Raji (cell line): ENCODE measurements around the gene B4GALNT4.

Experiments used
- POLR2A ChIP-seq: IDR thresholded peaks from 2 replicates; pipeline ENCODE4 v1.6.1; 2011; ENCODE audit warnings: low read depth, low read length, control low read depth; ENCODE audit not compliant: insufficient read depth

The B4GALNT4 gene

GRCh38 chr11:382081-382629 lies 12.9 kb downstream of the B4GALNT4 start:
- no peak for TF ChIP-seq POLR2A

DNA sequence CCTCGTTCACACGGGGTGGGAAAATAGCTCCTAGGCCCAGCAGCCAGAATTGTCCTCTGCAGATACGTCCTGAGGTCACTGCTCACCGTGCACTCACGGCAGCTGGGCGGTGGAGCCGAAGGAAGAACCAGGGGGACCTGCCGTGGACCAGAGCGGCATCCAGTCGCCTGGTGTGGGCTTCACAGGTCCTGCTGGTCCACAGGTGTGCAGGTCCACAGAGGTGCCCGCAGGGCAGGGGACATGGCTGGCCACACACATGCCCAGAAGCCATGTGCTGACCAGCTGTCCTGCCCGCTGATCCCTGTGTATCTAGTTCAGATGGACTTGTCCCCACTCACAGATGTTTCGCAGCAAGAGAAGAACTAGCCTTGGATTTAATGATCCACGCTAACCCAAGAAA lies 14.1 kb downstream of the B4GALNT4 start:
- TF ChIP-seq POLR2A, result no peak

- no peak for TF ChIP-seq POLR2A
Measured at GRCh38 chr11:384511-384910, 15.2 kb downstream of the B4GALNT4 start.

DNA sequence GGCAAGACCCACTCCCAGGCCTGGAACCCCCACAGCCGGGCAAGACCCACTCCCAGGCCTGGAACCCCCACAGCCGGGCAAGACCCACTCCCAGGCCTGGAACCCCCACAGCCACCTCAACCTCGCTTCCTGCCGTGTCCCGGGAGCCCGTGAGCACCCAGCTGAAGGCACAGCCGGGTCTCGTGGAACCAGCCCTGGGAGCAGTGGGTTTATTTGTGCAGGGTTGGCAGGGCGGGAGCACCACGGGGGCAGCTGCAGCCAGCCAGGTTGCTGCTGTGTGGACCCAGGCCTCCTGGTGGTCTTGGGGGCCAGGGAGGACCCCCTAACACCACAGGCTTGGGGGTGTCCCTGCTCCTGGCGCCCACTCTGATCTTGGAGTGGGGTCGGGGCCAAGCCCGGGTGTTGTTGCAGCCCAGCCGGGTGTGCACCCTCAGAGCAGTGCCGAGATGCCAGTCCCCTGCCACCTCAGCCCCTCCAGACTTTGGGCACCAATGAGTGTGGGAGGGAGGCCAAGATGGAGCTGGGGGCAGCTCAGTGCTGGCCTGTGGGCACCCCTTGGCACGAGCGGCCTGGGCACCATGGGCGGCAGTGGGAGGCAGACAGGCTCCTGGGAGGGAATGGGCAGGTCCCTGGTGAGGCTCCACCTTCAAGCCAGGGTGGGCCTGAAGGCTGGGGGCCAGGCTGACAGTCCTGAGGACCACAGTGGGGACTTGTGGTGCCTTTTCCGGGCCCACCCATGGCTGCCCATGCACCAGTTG lies 16.5 kb downstream of the B4GALNT4 start:
- no peak for TF ChIP-seq POLR2A

DNA sequence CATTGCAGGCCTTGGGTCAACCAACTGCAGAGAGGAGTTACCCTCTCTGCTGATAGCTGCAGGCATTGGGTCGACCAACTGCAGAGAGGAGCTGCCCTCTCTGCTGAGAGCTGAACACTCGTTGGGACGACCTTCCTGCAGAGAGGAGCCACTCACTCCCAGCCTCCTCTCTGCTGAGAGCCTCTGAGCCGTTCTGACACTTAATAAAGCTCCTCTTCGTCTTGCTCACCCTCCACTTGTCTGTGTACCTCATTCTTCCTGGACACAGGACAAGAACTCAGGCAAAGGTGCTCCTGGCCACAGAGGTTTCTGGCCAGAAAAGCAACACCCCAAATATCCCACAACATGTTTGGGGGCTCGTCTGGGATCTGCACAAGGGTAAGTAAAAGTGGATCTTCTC lies 17.2 kb downstream of the B4GALNT4 start:
- TF ChIP-seq POLR2A, result no peak

- TF ChIP-seq POLR2A, result no peak
Measured at GRCh38 chr11:387193-387793, 18.0 kb downstream of the B4GALNT4 start.

GRCh38 chr11:390175-390574 lies 20.9 kb downstream of the B4GALNT4 start:
- TF ChIP-seq POLR2A, result no peak

DNA sequence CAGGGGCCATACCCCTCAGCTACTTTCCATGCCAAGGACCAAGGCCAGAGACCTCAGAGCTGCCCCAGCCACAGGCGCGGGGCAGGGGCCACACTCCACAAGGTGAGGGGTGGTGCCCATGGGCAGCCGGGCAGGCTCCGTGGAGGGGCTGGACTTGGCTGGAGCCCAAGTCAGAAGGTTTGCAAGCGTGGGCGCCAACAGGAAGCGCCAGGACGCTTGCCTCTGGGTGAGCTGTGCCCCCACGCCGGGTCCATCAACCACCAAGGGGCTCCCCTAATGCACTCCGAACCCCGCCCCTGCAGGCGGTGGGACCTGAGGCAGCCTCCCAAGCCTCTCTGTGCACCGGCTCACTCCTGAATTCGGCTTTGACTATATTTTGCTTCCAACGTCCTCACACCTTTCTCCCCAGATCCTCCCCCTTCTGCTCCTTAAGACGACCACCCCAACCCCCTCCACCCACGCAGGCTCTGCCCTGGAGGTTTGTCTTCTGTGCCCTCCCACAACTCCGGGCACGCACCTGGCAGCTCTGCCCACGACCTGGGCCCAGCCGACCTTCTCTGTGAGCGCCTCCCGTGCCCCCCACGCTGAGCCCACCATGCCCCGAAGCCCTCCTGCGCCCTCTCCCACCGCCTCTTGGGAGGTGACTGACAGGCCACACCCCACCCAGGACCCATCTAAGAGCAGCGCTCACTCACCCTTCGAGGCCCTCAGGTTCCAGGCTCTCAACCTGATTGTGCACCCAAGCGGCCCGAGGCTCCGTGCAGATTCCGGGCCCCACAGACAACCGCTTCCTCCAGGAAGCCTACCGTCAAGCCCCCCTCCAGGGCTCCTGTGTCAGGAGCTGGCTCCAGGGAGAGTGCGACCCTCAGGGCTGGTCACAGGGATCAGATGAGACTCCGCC lies 22.1 kb downstream of the B4GALNT4 start:
- TF ChIP-seq POLR2A, result no peak

DNA sequence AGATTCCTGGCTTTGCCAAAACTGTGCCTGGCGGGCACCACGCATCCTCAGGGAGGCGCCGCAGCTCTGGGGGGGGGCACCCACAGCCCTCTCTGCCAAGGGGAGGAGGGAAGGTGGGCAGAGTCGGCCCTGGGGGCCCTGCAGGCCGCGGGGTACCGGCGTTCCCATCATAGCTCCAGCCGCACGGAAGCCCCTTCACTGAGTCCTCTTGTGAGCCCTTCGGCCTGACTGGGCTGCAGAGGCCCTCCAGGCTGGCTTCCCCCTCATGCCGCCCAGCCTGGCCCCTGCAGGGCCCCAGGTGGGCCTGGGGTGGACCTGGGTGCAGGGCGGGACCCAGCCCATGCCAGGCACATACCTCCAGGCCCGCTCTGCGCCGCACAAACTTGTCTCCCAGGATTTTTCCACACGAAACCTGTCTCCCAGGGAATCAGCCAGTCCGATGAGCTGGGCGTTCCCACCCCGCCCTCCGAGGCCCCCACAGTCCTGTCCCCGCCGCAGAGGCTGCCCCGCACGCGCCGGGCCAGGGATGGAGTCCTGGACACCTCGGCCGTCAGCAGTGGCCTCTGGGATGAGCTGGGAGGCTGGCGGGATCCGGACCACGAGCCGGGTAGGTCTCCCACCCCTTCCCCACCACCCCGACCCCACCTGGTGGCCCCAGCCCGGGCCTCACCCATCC lies 22.9 kb downstream of the B4GALNT4 start:
- TF ChIP-seq POLR2A, result no peak

DNA sequence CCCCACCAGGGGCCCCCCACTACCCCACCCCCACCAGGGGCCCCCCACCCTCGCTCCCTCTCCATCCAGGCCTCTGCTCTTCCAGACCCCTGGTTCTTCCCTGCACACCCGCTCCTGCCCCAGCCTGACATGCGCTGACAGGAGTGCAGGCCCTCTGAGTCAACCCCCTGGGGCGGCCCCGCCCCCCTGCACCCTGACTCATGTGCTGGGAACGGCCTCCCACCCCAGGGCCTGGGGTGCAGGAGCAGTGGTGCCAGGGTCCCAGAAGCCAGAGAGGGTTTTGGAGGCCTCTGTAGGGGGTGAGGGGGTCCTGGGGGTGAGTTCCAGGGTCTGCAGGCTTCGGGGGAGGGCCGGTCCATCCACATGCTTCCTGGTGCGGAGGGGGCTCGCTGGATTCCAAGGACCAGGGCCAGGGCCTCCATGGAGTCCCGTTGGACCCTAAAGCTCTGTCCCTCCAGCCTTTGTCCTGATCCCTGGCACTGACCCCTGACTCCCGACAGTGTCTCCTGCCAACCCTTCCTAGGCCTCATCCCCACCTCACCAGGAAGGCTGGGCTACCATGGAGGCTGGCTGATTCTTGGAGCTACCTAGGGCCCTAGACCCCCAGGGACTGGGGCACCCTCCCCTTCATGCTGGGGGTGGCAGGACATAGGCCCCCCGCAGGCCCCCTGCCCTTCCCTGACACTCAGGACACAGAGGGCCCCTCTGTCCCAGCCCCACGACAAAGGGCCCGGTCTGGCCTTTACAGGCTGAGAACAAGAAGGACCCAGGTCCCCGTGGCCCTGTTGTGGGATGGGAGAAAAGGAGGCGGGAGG lies 24.1 kb downstream of the B4GALNT4 start:
- no peak for TF ChIP-seq POLR2A

- TF ChIP-seq POLR2A, result no peak
Measured at GRCh38 chr11:394034-394857, 24.9 kb downstream of the B4GALNT4 start, which contains the start of gene PKP3. Gene PKP3, plus strand, starts transcription at chr11:394209. Its CDS starts 84 bp downstream, at chr11:394293.

DNA sequence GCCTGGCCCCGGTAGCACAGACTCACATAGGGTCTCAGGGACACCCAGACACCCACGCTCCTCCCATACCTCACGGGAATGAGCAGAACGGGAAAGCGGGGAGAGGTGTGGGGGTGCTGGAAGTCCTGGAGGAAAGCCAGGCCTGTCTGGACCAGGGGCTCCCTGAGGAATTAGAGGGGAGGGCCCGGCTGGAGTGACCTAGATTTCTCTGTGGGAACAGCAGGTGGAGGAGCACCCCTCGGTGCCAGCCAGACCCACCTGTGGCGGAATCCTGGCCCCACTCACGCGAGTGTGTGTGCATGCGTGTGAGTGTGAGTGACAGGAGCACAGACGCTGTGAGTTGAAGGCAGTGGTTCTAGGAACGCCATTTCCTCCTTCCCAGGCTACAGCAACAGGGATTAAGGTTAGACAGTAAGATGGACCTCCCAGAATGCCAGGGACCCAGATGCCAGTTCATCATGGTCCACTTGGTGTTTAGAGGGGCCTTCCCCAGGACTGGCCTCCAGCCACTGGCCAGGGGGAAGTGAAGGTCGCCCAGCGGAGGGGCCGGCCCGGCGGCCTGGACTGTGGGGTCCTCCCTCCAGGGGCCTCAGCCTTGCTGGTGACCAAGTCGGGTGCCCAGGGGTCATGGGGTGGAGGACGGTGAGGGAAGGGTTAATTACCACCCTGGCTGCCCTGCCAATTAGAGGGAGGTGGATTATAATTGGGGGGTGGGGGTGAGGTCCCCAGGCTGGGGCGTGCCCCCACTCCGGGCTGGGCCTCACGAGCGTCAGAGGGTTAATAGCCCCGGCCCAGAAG lies 25.8 kb downstream of the B4GALNT4 start:
- TF ChIP-seq POLR2A, result no peak
